Measurements from ENCODE around the gene NDUFAF2. TPM values are rescaled to one million over a fixed set of nuclear protein-coding genes. Genes with fewer than 3 reads are reported as not detected.
A peak's percentile ranks its signal among the peaks of the same experiment; 100 is the strongest.

Gene NDUFAF2
- polyA plus RNA-seq, 1 of the 3 experiments (the other 2 are of a cell fraction): 33.4 TPM

GRCh38 chr5:61028382-61028781 lies 83.4 kb downstream of the NDUFAF2 start:
- H3K27ac ChIP-seq (ENCODE audit: low read depth in 2 of 2, low read length in 1 of 2): peak overlapping the region in 1 of 2 experiments; percentile 95; a peak in 2 of 4 replicates
- no peak overlapping the region for H3K9ac ChIP-seq
- H2AFZ ChIP-seq (ENCODE audit: low read depth): no peak overlapping the region
- no peaks in the 10 kb centered on the region for H3K9me2 ChIP-seq
- no peak for TF ChIP-seq TAF1 (IDR thresholded peaks at IDR 0.05; ENCODE audit: borderline replicate concordance, low read depth, low read length)
- TF ChIP-seq RFX5 (IDR thresholded peaks at IDR 0.05; ENCODE audit: low read length): no peak
- no peak for TF ChIP-seq GATA2 (CRISPR knock-in tag; IDR thresholded peaks at IDR 0.05)
- no peak for TF ChIP-seq FOXJ3 (CRISPR knock-in tag; IDR thresholded peaks at IDR 0.05)
- H3K4me3 ChIP-seq (ENCODE audit: low read depth in 2 of 2, low read length in 1 of 2): no peak overlapping the region
- POLR2A ChIA-PET: no interaction called here
- H3K79me2 ChIP-seq (ENCODE audit: insufficient read depth): peaks cover 21% of the 10 kb centered on the region; the same call in 1 of the 2 replicates
- CTCF ChIA-PET: interaction anchor here (1.7 kb wide), 1 partner anchor 67 kb away, joined by 4 read pairs; no protein-coding TSS in a partner anchor
- WGBS (ENCODE audit: low lambda C conversion rate): 94% methylated on average over 1 of the region's 1 CpG
- H3K4me1 ChIP-seq (ENCODE audit: control insufficient read depth in 1 of 2, insufficient read depth in 2 of 2, low read depth in 1 of 2, low read length in 1 of 2): peaks cover 9 to 27% of the 10 kb centered on the region in 2 experiments; a peak in 3 of 4 replicates
- H4K20me1 ChIP-seq (ENCODE audit: insufficient read depth): no peaks in the 10 kb centered on the region
- H3K27me3 ChIP-seq (ENCODE audit: insufficient read depth): no peaks in the 10 kb centered on the region
- H3K36me3 ChIP-seq (replicated peaks in 1 of 2; ENCODE audit: control insufficient read depth in 1 of 2, insufficient read depth in 2 of 2, low read length in 1 of 2): no peaks in the 10 kb centered on the region
- no peak overlapping the region for H3K4me2 ChIP-seq
- no peaks in the 10 kb centered on the region for H3K9me3 ChIP-seq
- peaks cover 11% of the 10 kb centered on the region for H3F3A ChIP-seq (replicated peaks; ENCODE audit: insufficient read depth)
- no peak for DNase-seq

GRCh38 chr5:61029456-61030162 lies 84.6 kb downstream of the NDUFAF2 start:
- WGBS (ENCODE audit: low lambda C conversion rate): 98% methylated on average over 6 of the region's 6 CpGs
- Histone ChIP-seq H3K4me2 (no peak overlapping the region), H3K27ac (ENCODE audit: low read depth in 2 of 2, low read length in 1 of 2) (peak overlapping the region; percentile 0 to 95; a peak in 2 of 4 replicates), H3K4me1 (ENCODE audit: control insufficient read depth in 1 of 2, insufficient read depth in 2 of 2, low read depth in 1 of 2, low read length in 1 of 2) (peaks cover 0 to 27% of the 10 kb centered on the region in 2 experiments; a peak in 3 of 4 replicates), H3K27me3 (ENCODE audit: insufficient read depth) (no peaks in the 10 kb centered on the region), H3K4me3 (ENCODE audit: low read depth in 2 of 2, low read length in 1 of 2) (no peak overlapping the region), H3K9me3 (no peaks in the 10 kb centered on the region), H3K36me3 (replicated peaks in 1 of 2; ENCODE audit: control insufficient read depth in 1 of 2, insufficient read depth in 2 of 2, low read length in 1 of 2) (no peaks in the 10 kb centered on the region), H3F3A (replicated peaks; ENCODE audit: insufficient read depth) (peaks cover 3% of the 10 kb centered on the region), H3K9ac (no peak overlapping the region), H3K79me2 (ENCODE audit: insufficient read depth) (peaks cover 21% of the 10 kb centered on the region; the same call in 1 of the 2 replicates), H2AFZ (ENCODE audit: low read depth) (no peak overlapping the region), H4K20me1 (ENCODE audit: insufficient read depth) (no peaks in the 10 kb centered on the region), H3K9me2 (no peaks in the 10 kb centered on the region)
- no peak for DNase-seq
- no peak for TF ChIP-seq RXRA (IDR thresholded peaks at IDR 0.05; ENCODE audit: borderline replicate concordance, low read depth)
- no peak for TF ChIP-seq USF1 (IDR thresholded peaks at IDR 0.05; ENCODE audit: borderline replicate concordance, low read depth)
- TF ChIP-seq TEAD4 (IDR thresholded peaks at IDR 0.05; ENCODE audit: borderline replicate concordance, insufficient read depth): no peak
- no peak for TF ChIP-seq JUND (IDR thresholded peaks at IDR 0.05)
- TF ChIP-seq FOSL2 (IDR thresholded peaks at IDR 0.05; ENCODE audit: borderline replicate concordance, low read depth): no peak
- TF ChIP-seq MXI1 (IDR thresholded peaks at IDR 0.05; ENCODE audit: low read depth, low read length): no peak
- no peak for TF ChIP-seq CTCF (IDR thresholded peaks at IDR 0.05)
- TF ChIP-seq MAX (IDR thresholded peaks at IDR 0.05; ENCODE audit: low read depth): no peak
- TF ChIP-seq SIN3A (IDR thresholded peaks at IDR 0.05; ENCODE audit: borderline replicate concordance, low read depth, low read length): no peak
- no peak for TF ChIP-seq FOXJ3 (CRISPR knock-in tag; IDR thresholded peaks at IDR 0.05)
- TF ChIP-seq GATA2 (CRISPR knock-in tag; IDR thresholded peaks at IDR 0.05): no peak
- no peak for TF ChIP-seq RCOR1 (IDR thresholded peaks at IDR 0.05; ENCODE audit: low read length)
- TF ChIP-seq EP300 (IDR thresholded peaks at IDR 0.05; ENCODE audit: borderline replicate concordance in 1 of 2, low read depth in 1 of 2, low read length in 1 of 2): no peak
- TF ChIP-seq RAD21 (IDR thresholded peaks at IDR 0.05; ENCODE audit: low read length): no peak
- TF ChIP-seq ELF1 (IDR thresholded peaks at IDR 0.05): no peak
- TF ChIP-seq NFIC (IDR thresholded peaks at IDR 0.05; ENCODE audit: borderline replicate concordance): no peak
- TF ChIP-seq PBX3 (IDR thresholded peaks at IDR 0.05): no peak
- no peak for TF ChIP-seq EZH2phosphoT487 (IDR thresholded peaks at IDR 0.05; ENCODE audit: borderline replicate concordance, low read depth)
- POLR2A ChIA-PET: interaction anchor here (1.3 kb wide), 1 partner anchor 302 kb away, joined by 5 read pairs; no protein-coding TSS in a partner anchor
- CTCF ChIA-PET: no interaction called here

All from SK-N-SH (cell line).